Psoas muscle (tissue), 8 donors: ENCODE data around the gene PRKAG2. TPM values are rescaled to one million over a fixed set of nuclear protein-coding genes. Genes with fewer than 3 reads are reported as not detected.

ENCODE experiments used
- ATAC-seq, 4 donors: fragments of 200-7000 bp; cut with Tn5 transposase; one replicate each; pipeline ENCODE4 v1.9.1; 2020; ENCODE audit warnings: moderate library complexity in 3 of 4, mild to moderate bottlenecking in 2 of 4
- DNase-seq, 2 donors: peaks; one replicate each; pipeline ENCODE4 v3.0.0-alpha.2; 2020
- H3K27ac ChIP-seq: fragments of 200-600 bp; one replicate; pipeline ENCODE4 v1.8.0; 2022
- H3K27me3 ChIP-seq, 3 donors: fragments of 200-600 bp in 1 of 3; one replicate each; pipeline versions ENCODE4 v1.6.1 to v1.8.0; 2013 to 2022; ENCODE audit warnings: low read length in 2 of 3, mild to moderate bottlenecking in 2 of 3, moderate library complexity in 1 of 3; ENCODE audit not compliant: insufficient read depth in 3 of 3
- H3K36me3 ChIP-seq, 2 donors: fragments of 200-600 bp in 1 of 2; one replicate each; pipeline versions ENCODE4 v1.6.1 to v1.8.0; 2013 to 2022; ENCODE audit warnings: low read depth in 1 of 2, mild to moderate bottlenecking in 1 of 2, moderate library complexity in 1 of 2; ENCODE audit not compliant: insufficient read depth in 1 of 2
- H3K4me1 ChIP-seq: fragments of 200-600 bp; one replicate; pipeline ENCODE4 v1.8.0; 2022
- H3K4me3 ChIP-seq: fragments of 200-600 bp; one replicate; pipeline ENCODE4 v1.8.0; 2022; ENCODE audit warnings: mild to moderate bottlenecking
- H3K9me3 ChIP-seq: fragments of 200-600 bp; one replicate; pipeline ENCODE4 v1.8.0; 2022
- WGBS, 3 donors: extraction: QIAGEN DNeasy Blood & Tissue Kit; methylation state at CpG; one replicate each; pipeline versions ENCODE4 v1.1.6 to v1.1.7; 2013; 5-methylcytosine and 5-hydroxymethylcytosine counted together
- intact Hi-C, 2 donors: fragments of 100-400 bp; cut with DNase I; formaldehyde crosslinking; loops; one replicate each; pipeline versions ENCODE4 v1.11.0 to v1.14.2; 2022
- polyA plus RNA-seq, 3 donors: library from polyadenylated mRNA; stranded (reverse); fragments of 200-250 nt; gene quantifications; one replicate each; pipeline ENCODE4 v1.2.3, GENCODE V29; 2013
- total RNA-seq, 4 donors: library from RNA; stranded (reverse); fragmentation: NEBNext Ultra II Directional in 2 of 4; extraction: Animal tissue kit (Norgen Biotek cat#: 25700) in 2 of 4; gene quantifications; one replicate each; pipeline versions ENCODE4 v1.2.1 to v1.2.4, GENCODE V29; 2021 to 2023
- TF ChIP-seq, protein P1 (sequence below): fragments of 200-600 bp; IDR thresholded peaks from one replicate; pipeline ENCODE4 v1.8.0; 2022; ENCODE audit warnings: antibody characterized with exemption
- donor health status: healthy with polysubstance abuse.
- donor health status: DM: no; HTN: no; CAD: no; lungs with moderate emphysema.
- donor health status: Bipolar disorder and iron deficiency.
- donor health status: healthy.
- donor health status: DM: yes; HTN: yes; CAD: no.
- donor health status: DM: no; HTN: no; CAD: no.
- donor health status: DM: no; HTN: no; CAD: no.
- donor health status: DM: yes; HTN: yes; CAD: no.

Gene PRKAG2
- total and polyA plus RNA-seq, 7 donors = 9.3 to 143 (median 19.8) TPM

DNA sequence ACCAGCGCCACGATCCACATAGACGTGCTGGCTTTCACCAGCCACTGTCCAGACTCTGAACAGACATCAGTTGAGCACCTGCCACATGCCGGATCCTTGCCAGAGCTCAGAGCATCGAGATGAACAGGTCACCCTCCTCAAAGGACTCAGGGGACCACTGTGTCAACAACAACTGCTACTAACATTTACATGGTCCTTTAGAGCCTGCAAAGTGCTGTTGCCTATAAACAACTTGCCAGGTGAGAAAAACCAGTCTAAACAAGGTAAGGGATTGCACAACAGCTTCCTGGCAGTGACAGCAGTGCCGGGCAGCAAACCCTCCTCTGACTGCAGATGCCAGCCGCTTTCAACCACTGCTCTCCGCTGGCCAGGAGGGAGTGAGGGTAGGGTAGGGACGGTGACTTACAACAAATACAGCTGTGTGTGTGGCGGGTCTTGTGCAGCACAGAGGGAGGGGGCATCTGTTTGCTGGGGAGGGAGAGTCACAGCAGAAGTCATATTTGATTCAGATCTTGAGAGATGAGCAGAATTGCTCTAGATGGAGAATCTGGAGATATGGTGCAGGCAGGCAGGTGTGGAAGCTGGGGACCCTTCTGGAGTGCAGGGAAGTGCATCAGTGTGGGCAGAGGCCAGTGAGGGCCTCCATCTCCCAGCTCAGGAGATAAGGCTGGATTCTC lies 324.4 kb downstream of the PRKAG2 start:
- intact Hi-C loops = no loop called here
- WGBS, 3 donors = 25 to 34% (median 28%) methylated on average over 10 of the region's 10 CpGs

DNA sequence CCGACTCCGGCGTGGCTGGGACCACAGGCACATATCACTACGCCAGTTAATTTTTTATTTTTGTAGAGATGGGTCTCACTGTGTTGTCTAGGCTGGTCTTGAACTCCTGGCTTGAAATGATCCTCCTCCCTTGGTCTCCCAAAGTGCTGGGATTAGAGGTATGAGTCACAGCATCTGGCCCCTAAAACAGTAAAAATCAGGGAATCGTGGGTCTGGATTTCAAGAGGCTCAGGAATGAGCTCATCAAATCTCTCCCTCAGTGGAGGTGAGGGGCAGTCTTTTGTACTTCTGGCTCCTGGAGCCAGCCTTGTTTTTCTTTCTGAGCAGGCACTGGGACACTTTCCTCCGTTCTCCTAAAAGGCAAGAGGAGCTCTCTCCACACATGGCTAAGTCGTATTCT lies 325.1 kb downstream of the PRKAG2 start:
- H3K27me3 ChIP-seq = no peaks in the 10 kb centered on the region
- no peak overlapping the region for H3K27ac ChIP-seq
- intact Hi-C loops = no loop called here
- no peaks in the 10 kb centered on the region for H3K9me3 ChIP-seq
- H3K36me3 ChIP-seq = peaks cover 0 to 4% of the 10 kb centered on the region in 2 donors
- TF ChIP-seq, protein P1, sequence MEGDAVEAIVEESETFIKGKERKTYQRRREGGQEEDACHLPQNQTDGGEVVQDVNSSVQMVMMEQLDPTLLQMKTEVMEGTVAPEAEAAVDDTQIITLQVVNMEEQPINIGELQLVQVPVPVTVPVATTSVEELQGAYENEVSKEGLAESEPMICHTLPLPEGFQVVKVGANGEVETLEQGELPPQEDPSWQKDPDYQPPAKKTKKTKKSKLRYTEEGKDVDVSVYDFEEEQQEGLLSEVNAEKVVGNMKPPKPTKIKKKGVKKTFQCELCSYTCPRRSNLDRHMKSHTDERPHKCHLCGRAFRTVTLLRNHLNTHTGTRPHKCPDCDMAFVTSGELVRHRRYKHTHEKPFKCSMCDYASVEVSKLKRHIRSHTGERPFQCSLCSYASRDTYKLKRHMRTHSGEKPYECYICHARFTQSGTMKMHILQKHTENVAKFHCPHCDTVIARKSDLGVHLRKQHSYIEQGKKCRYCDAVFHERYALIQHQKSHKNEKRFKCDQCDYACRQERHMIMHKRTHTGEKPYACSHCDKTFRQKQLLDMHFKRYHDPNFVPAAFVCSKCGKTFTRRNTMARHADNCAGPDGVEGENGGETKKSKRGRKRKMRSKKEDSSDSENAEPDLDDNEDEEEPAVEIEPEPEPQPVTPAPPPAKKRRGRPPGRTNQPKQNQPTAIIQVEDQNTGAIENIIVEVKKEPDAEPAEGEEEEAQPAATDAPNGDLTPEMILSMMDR = no peak
- DNase-seq = no peak
- 74 to 79% (median 74%) methylated on average over 7 of the region's 7 CpGs for WGBS, 3 donors
- peaks cover 8% of the 10 kb centered on the region for H3K4me1 ChIP-seq
- no peak overlapping the region for H3K4me3 ChIP-seq
- ATAC-seq = peak in 1 of 4 donors; percentile 5

More for the DNA sequence above, 324.4 kb downstream of the PRKAG2 start:
- Histone ChIP-seq H3K9me3 (no peaks in the 10 kb centered on the region), H3K36me3 (peaks cover 0 to 4% of the 10 kb centered on the region in 2 donors), H3K27ac (peak overlapping the region; percentile 44), H3K4me1 (peaks cover 8% of the 10 kb centered on the region), H3K4me3 (no peak overlapping the region), H3K27me3 (no peaks in the 10 kb centered on the region)
- DNase-seq = no peak
- TF ChIP-seq, protein P1 = no peak
- peak; percentile 77 to 91 (median 84) for ATAC-seq

DNA sequence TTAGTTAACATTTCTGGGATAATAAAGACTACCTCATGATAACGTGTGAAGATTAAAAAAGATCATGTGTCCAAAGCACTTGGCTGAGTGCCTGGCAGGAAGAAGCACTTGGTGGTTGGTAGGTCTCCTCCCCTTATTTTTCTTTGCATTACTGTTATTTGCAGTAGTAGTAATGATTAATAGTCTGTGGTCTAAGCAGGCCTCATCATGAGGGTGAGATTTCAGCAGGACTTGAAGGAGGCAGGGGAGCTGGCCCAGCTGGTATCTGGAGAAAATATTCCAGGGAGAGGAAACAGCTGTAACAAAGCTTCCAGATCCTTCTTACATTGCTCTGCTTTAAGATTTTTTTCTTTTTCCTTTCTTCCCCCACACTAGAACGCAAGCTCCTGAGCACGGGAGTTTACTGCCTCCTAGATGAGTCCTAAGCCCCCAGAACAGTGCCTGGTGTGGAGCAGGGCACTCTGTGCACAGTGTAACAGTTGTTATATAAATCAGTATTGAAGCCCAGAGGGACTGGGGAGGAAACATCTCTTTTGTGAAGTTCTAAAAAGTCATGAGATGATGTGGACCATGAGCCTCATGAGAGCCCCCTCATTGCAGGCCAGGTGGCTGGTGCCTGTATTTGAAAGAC lies 326.1 kb downstream of the PRKAG2 start:
- 25 to 33% (median 31%) methylated on average over 3 of the region's 3 CpGs for WGBS, 3 donors
- Histone ChIP-seq H3K27ac (no peak overlapping the region), H3K36me3 (no peaks in the 10 kb centered on the region), H3K4me1 (peaks cover 8% of the 10 kb centered on the region), H3K4me3 (no peak overlapping the region), H3K9me3 (no peaks in the 10 kb centered on the region), H3K27me3 (no peaks in the 10 kb centered on the region)
- ATAC-seq = no peak
- intact Hi-C loops = no loop called here
- TF ChIP-seq, protein P1 = no peak
- DNase-seq = no peak

DNA sequence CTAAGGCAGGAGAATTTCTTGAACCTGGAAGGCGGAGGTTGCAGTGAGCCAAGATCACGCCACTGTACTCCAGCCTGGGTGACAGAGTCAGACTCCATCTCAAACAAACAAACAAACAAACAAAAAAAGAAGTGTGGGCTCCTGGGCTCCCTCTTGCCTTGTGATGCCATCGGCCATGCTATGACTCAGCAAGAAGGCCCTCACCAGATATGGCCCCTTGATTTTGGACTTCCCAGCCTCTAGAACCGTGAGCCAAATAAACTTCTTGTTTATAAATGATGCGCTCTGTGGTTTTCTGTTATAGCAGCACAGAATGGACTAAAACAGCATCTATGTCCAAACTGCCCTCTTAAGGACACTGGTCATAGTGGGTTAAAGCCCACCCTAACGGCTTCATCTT lies 327.3 kb downstream of the PRKAG2 start:
- no peaks in the 10 kb centered on the region for H3K9me3 ChIP-seq
- no peaks in the 10 kb centered on the region for H3K27me3 ChIP-seq
- no peaks in the 10 kb centered on the region for H3K36me3 ChIP-seq
- no peak overlapping the region for H3K4me3 ChIP-seq
- ATAC-seq (no peak), DNase-seq (no peak)
- H3K4me1 ChIP-seq = peaks cover 8% of the 10 kb centered on the region
- TF ChIP-seq, protein P1 = no peak
- intact Hi-C loops = no loop called here
- WGBS, 3 donors = 95 to 98% (median 97%) methylated on average over 6 of the region's 6 CpGs
- no peak overlapping the region for H3K27ac ChIP-seq
